ENCODE results near the gene AQP1.

The AQP1 gene

GRCh38 chr7:30911561-30911969 is at the start of gene AQP1:
Gene AQP1 (plus strand): TSS chr7:30911853. CDS start chr7:30911910, 57 bp downstream.
- no peak for DNase-seq (ENCODE audit: low read depth)

DNA sequence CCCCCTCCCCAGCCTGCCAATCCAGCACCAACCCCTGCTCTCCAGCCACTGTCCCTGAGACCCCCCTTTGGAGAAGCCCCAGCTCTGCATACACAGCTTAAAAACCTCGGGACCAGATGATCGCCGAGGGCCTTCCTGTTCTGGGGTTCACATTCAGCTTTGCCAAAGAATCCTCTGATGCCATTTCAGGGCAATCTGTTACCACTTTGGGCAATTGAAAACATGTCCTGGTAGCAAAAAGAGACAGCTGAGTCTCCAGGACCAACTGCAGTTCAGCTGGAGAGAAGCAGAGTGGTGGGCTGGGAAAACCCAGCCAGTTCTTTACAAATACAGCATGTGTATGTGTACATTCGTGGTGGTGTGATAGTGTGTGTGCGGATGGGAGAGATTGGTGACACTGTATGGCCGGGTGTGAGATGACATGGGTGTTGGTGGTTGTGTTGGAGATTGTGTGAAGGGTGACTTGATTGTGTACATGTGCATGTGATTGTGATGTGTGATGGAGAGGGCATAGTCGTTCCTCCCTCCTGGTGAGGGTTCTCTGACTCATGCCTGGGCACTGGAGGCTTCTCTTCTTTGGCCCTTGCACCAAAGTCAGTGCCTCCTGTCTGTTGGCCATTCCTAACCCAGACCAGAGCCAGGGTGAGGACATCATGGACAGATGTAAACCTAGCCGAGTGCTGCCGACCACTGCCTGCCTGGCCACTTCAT is 48.5 kb upstream of the AQP1 start:
- no peak for DNase-seq (ENCODE audit: low read depth)

DNA sequence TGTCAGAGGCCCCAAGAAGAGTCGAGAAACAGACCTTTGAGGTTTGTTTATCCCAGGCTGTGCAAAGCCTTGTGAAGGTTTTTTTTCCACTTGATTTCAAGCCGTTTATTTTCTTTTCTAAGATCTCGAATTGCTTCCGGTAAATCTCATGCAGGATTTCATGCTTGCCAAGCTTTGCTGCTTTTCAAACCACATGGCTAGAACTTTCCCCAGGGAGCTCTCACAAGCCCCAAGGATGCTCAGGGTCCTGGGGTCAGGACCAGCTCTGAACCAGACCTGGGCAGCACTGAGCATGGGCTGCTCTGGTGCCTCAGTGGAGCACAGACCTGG is 48.0 kb upstream of the AQP1 start:
- no peak for DNase-seq (ENCODE audit: low read depth)

GRCh38 chr7:30864101-30864500 is 47.6 kb upstream of the AQP1 start:
- no peak for DNase-seq (ENCODE audit: low read depth)

DNA sequence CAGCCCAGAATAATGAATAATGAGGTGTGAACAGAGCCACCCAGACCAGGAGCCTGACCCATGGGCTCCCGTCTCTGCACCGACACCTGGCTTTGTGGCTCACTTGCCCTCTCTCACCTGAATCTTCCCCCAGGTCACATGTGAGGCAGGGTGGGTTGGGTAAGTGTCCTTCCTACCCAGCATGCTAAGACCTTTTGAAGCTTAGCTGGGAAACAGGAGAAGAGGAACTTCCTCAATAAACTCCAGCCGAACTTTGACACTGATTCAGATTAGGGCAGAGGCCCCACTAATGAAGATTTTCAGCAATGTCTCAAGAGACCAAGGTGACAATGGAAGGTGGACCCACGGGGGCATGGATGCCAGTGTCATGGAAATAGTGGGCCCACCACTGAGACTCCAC is 46.6 kb upstream of the AQP1 start:
- DNase-seq (ENCODE audit: low read depth): no peak

GRCh38 chr7:30865821-30866220 is 45.8 kb upstream of the AQP1 start:
- no peak for DNase-seq (ENCODE audit: low read depth)

DNA sequence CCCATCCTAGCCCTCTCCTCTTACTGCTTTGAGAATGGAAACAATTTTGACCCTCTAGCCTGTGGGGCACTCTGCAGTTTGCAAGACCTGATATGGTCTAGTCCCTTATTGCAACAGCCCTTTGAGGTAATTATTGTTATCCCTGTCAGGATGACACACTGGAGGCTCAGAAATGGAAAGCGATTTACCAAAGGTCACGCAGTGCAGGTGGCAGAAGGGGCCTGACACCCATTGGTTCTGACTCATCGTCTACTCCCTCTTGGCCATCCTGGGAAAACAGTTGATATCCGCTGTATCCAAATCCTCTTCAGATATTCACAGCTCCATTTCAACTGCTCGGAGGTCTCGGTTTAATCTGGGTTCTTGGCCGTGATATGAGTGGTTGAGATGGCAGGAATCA is 44.7 kb upstream of the AQP1 start:
- DNase-seq (ENCODE audit: low read depth): no peak

DNA sequence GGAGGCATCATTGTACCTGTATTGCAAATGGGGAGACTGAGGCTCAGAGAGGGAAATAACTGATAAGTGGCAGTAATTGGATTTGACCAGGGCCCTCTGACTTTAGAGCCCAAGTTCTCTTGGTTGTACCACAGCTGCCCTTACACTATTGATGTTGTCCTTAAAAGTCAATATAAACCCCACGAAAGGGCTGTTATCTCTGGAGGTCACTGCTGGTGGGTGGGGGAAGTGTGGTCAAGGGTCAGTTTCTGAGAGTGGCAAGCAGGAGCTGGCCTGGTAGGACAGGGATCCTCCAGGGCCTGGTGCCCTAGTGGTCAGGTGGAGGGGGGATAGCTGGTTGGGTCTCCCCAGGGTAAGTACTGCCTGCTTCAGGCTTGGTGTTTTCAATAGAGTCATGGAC is 44.2 kb upstream of the AQP1 start:
- DNase-seq (ENCODE audit: low read depth): no peak

DNA sequence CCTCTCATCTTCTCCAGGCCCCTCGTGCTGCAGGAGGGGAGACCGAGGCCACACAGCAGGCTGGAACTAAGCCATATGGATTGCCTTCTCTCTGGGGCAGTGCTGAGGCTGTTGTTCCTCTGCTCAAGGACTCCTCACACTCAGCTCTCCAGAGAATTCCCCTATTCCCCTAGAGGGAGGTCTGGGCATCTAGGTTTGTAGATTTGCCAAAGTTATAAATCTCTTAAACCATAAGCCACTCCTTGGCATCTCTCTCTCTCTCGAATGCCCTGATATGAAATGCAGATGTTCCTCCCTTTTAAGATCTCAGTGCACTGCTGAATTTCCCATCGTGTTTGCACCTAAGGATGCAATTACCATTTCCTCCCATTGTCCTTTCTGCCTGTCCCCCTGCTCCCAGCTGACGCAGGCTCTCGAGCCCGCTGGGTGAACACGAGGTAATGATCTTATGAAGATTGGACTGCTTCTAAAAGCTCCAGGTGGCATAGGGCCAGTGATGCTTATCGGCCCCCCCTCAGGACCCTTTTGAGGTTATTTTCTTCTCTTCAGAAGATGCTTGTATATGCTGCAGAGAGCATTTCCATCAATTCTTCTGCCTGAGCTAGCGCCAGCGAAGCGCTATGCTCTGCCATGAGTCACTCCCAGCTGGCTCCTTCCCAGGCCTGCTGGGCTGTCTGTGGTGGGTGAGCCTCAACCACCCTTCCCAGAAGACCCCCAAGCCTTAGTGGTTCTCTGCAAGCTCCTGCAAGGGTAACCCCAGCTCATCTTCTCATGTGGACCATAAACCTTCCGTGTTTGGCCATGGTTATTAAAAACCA is 41.6 kb upstream of the AQP1 start:
- no peak for DNase-seq (ENCODE audit: low read depth)

DNA sequence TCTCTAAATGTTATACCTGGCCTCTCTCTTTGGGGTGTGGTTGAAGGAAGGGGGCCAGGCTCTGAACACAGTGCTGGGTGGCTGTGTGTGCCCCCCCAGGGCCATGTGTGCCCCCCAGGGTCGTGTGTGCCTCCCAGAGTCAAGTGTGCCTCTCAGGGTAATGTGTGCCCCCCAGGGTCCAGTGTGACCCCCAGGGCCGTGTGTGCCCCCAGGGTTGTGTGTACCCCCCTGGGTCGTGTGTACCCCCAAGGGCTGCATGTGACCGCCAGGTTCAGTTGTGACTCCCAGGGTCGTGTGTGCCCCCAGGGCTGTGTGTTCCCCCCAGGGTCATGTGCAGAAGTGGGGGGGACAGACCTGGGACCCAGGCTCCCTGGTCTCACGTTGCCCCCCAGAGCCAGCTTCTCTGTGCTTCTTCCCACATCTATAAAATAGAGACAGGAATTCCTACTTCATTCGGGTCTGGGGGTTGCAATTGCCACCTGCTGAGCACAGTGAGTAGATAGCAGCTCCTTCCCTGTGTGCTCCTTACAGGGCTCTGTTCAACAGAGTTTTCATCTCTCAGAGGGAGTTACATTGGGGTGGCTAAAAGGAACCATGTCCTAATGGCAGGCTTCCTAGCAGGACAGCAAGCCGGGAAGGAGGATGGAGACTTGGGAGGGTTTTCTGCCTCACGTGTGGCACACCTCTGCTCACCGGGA is 40.7 kb upstream of the AQP1 start:
- no peak for DNase-seq (ENCODE audit: low read depth)

- DNase-seq (ENCODE audit: low read depth): no peak
These were observed 40.0 kb upstream of the AQP1 start for GRCh38 chr7:30871655-30872054.

- no peak for DNase-seq (ENCODE audit: low read depth)
These were observed 38.4 kb upstream of the AQP1 start for GRCh38 chr7:30873207-30873606.

DNA sequence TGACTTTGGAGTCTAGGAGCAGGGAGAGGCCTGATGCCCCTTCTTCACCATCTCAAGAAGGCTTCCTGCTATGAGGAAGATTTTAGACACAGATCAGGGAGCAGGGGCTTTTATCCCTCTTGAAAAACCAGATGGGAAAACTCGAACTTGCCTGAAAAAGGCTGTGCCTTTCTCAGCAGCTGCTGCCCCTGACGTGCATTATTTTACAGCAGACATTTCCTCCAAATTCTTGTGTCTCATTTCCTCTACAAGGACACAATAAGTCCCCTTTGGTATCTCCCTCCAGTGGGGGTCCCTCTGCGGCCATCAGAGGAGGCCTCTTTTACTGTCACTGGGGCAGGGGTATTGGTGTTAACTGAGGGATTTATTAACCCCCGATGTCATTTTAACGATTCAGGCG is 38.0 kb upstream of the AQP1 start:
- DNase-seq (ENCODE audit: low read depth): no peak

DNA sequence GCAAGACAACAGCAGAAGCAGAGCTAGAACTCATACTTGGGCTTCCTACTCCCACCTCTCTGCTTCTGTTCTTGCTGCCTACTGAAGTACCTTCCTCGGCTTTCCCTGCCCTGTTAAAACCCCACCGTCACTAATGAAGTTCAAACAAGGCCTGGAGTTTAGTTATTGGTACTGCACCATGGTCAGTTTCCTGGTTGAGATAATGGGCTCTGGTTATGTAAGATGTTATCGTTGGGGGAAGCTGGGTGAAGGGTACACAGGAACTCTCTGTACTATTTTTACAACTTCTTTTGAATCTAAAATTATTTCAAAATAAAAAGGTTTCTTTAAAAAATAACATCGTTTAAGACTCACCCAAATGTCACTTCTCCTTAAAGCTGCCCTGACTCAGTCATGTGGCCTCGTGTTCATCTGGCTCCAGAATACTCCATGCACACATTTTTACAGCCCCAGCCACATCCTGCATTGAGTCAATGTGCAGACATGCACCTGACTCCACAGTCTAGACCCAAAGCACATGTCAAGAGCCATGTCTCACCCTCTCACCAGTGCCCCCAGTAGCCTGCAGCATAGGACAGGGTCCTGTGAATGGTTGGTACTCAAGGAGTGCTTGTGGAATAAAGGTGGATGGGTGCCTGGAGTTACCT is 36.9 kb upstream of the AQP1 start:
- no peak for DNase-seq (ENCODE audit: low read depth)

DNA sequence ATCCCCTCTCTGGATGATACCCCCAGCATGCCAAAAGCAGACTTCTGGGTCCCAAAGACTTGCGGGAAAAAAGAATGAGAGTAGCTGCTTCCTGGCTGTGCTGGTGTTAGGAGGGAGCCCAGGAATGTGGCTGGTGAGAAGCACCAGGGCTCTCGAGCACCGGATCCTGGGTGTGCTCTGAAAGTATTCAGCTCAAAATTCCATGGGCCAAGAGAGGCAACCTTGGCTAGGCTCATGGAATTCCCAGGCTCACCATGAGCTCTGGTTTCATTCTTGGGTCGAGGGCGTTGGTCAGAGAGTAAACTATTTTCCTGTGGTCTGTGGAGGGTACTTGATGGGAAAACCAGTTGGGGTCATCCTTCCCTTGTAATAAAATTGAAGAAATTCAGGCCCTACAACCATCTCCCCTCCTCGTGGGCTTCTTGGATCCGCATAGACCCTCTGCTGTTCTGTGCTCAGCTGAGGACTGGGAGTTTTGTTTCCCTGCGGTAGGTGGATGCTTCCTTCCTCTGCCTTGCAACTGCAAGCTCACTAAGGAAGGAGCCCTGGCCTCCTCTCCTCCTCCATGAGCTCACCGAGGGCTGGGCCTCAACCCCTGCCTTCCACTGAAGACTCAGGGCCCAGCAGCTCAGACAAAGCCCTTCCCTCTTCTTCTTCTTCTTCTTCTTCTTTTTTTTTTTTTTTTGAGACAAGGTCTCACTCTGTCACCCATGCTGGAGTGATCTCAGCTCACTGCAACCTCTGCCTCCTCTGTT is 34.5 kb upstream of the AQP1 start:
- DNase-seq (ENCODE audit: low read depth): no peak

GRCh38 chr7:30877993-30878392 is 33.7 kb upstream of the AQP1 start:
- no peak for DNase-seq (ENCODE audit: low read depth)

GRCh38 chr7:30879139-30880124 is 32.2 kb upstream of the AQP1 start:
- no peak for DNase-seq (ENCODE audit: low read depth)

GRCh38 chr7:30880125-30880720 is 31.4 kb upstream of the AQP1 start:
- no peak for DNase-seq (ENCODE audit: low read depth)

GRCh38 chr7:30880941-30881340 is 30.7 kb upstream of the AQP1 start:
- DNase-seq (ENCODE audit: low read depth): no peak

DNA sequence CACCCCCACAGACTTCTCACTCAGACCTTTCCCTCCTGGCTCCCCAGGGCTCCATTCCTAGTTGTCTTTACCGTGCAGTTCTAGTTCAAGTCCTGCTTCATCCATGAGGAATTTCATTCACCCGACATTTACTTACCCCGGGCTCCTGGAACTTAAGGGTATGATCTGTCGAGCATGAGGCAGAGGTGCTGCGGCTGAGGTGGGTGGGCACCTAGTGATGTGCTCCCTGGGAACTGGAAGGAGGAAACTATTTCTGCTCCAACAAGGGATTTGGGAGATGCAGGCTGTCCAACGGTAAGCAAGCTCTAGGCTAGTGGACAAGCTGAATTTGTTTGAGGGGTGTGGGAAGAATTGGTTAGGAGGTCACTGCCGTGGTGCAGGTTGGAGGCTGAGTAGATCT is 30.2 kb upstream of the AQP1 start:
- no peak for DNase-seq (ENCODE audit: low read depth)
